ENCODE measurements around the gene TMA16. TPM values are rescaled to one million over a fixed set of nuclear protein-coding genes. Genes with fewer than 3 reads are reported as not detected.
A peak's percentile ranks its signal among the peaks of the same experiment; 100 is the strongest.

The TMA16 gene
- polyA plus RNA-seq, 1 donor from 2014 or later: 6.6 TPM

DNA sequence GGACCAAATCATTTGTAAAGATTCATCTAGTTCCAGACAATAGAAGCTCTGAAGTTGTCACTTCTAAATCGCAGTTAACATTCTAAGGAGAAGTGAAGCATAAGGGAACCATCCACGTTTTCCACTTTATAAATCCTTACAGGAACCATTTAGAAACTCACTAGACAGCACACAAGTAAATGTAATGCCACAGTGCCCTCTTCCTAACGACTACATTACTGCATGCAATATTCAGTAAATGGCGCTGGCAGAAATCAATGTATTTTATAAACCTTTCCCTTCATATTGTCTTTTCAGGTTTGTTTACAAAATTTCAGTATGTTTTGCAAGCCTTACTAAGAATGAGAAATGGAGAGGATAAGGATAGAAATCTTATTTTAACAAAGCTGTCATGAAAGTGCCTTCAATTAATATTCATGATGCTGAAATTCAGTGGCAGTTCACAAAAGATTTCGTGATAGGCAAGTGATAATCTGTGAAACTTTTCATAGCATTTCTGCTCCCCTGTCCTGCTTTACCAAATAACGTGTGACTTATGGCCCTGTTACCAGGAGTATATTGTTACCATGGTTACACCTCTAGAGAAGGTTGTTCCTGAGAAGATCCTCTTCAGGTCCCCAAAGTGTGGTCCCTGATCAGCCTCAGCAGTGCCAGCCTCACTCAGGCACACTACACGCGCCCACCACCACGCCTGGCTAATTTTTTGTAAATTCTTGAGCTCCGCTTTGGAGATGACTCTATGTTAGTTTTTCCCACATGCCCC lies 54.2 kb downstream of the TMA16 start:
- TF ChIP-seq RAD21 (conservative IDR thresholded peaks at IDR 0.05) (peak; percentile 91), EP300 (conservative IDR thresholded peaks at IDR 0.05; ENCODE audit: poor library complexity, severe bottlenecking) (peak; percentile 12), SMC3 (conservative IDR thresholded peaks at IDR 0.05; ENCODE audit: poor library complexity) (peak; percentile 92), POLR2AphosphoS5 (IDR thresholded peaks at IDR 0.05) (no peak), EZH2 (IDR thresholded peaks at IDR 0.05; ENCODE audit: borderline replicate concordance, insufficient read depth, low read length, poor library complexity, severe bottlenecking) (no peak), TAF1 (IDR thresholded peaks at IDR 0.05; ENCODE audit: low read depth) (no peak), MXI1 (conservative IDR thresholded peaks at IDR 0.05; ENCODE audit: poor library complexity, severe bottlenecking) (no peak)
- TF ChIP-seq, protein P1, sequence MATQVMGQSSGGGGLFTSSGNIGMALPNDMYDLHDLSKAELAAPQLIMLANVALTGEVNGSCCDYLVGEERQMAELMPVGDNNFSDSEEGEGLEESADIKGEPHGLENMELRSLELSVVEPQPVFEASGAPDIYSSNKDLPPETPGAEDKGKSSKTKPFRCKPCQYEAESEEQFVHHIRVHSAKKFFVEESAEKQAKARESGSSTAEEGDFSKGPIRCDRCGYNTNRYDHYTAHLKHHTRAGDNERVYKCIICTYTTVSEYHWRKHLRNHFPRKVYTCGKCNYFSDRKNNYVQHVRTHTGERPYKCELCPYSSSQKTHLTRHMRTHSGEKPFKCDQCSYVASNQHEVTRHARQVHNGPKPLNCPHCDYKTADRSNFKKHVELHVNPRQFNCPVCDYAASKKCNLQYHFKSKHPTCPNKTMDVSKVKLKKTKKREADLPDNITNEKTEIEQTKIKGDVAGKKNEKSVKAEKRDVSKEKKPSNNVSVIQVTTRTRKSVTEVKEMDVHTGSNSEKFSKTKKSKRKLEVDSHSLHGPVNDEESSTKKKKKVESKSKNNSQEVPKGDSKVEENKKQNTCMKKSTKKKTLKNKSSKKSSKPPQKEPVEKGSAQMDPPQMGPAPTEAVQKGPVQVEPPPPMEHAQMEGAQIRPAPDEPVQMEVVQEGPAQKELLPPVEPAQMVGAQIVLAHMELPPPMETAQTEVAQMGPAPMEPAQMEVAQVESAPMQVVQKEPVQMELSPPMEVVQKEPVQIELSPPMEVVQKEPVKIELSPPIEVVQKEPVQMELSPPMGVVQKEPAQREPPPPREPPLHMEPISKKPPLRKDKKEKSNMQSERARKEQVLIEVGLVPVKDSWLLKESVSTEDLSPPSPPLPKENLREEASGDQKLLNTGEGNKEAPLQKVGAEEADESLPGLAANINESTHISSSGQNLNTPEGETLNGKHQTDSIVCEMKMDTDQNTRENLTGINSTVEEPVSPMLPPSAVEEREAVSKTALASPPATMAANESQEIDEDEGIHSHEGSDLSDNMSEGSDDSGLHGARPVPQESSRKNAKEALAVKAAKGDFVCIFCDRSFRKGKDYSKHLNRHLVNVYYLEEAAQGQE (IDR thresholded peaks at IDR 0.05; ENCODE audit: borderline replicate concordance): no peak
- TF ChIP-seq, protein P2, sequence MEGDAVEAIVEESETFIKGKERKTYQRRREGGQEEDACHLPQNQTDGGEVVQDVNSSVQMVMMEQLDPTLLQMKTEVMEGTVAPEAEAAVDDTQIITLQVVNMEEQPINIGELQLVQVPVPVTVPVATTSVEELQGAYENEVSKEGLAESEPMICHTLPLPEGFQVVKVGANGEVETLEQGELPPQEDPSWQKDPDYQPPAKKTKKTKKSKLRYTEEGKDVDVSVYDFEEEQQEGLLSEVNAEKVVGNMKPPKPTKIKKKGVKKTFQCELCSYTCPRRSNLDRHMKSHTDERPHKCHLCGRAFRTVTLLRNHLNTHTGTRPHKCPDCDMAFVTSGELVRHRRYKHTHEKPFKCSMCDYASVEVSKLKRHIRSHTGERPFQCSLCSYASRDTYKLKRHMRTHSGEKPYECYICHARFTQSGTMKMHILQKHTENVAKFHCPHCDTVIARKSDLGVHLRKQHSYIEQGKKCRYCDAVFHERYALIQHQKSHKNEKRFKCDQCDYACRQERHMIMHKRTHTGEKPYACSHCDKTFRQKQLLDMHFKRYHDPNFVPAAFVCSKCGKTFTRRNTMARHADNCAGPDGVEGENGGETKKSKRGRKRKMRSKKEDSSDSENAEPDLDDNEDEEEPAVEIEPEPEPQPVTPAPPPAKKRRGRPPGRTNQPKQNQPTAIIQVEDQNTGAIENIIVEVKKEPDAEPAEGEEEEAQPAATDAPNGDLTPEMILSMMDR (IDR thresholded peaks at IDR 0.05; ENCODE audit: poor library complexity, severe bottlenecking): peak; percentile 91
- Histone ChIP-seq H3K4me3 (ENCODE audit: low read length) (no peak overlapping the region), H3K4me2 (ENCODE audit: low read length) (no peak overlapping the region), H3F3A (ENCODE audit: insufficient read depth, low read length, poor library complexity, severe bottlenecking) (no peaks in the 10 kb centered on the region), H2AFZ (ENCODE audit: low read depth, low read length) (no peak overlapping the region), H4K20me1 (ENCODE audit: insufficient read depth) (no peaks in the 10 kb centered on the region), H3K27me3 (ENCODE audit: insufficient read depth, low read depth, low read length) (no peaks in the 10 kb centered on the region), H3K9me3 (ENCODE audit: low read length) (no peaks in the 10 kb centered on the region), H3K9me2 (ENCODE audit: insufficient read depth, low read length) (no peaks in the 10 kb centered on the region), H3K9ac (ENCODE audit: low read length) (no peak overlapping the region), H3K27ac (ENCODE audit: low read length) (no peak overlapping the region), H3K36me3 (ENCODE audit: insufficient read depth, low read length) (no peaks in the 10 kb centered on the region), H3K79me2 (replicated peaks; ENCODE audit: insufficient read depth, low read length) (no peaks in the 10 kb centered on the region)

DNA sequence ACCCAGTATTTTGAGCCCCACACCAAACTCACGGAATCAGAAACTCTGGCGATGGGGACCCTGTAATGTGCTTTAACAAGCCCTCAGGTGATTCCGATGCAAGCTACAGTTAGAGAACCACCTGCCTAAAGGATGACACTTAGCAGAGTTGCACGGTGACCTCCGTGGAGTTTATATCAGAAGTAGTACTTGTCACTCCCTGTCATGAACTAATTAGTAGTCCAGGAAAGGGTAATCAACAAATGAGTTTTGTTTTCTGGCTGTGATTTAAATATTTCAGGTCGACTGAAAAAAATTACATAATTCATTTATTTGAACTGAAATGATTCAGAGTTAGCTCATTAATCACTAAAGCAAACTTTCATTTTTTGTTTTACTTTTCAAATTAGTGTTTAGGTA lies 56.4 kb downstream of the TMA16 start:
- Histone ChIP-seq H3K36me3 (ENCODE audit: insufficient read depth, low read length) (no peaks in the 10 kb centered on the region), H3K27ac (ENCODE audit: low read length) (no peak overlapping the region), H3K79me2 (replicated peaks; ENCODE audit: insufficient read depth, low read length) (no peaks in the 10 kb centered on the region), H3K9me2 (ENCODE audit: insufficient read depth, low read length) (no peaks in the 10 kb centered on the region), H3K4me3 (ENCODE audit: low read length) (no peak overlapping the region), H2AFZ (ENCODE audit: low read depth, low read length) (no peak overlapping the region), H3K9ac (ENCODE audit: low read length) (no peak overlapping the region), H3K9me3 (ENCODE audit: low read length) (no peaks in the 10 kb centered on the region), H3K4me2 (ENCODE audit: low read length) (no peak overlapping the region), H4K20me1 (ENCODE audit: insufficient read depth) (no peaks in the 10 kb centered on the region), H3F3A (ENCODE audit: insufficient read depth, low read length, poor library complexity, severe bottlenecking) (no peaks in the 10 kb centered on the region), H3K27me3 (ENCODE audit: insufficient read depth, low read depth, low read length) (no peaks in the 10 kb centered on the region)
- TF ChIP-seq, protein P1 (IDR thresholded peaks at IDR 0.05; ENCODE audit: borderline replicate concordance): no peak
- TF ChIP-seq RAD21 (conservative IDR thresholded peaks at IDR 0.05) (no peak), SMC3 (conservative IDR thresholded peaks at IDR 0.05; ENCODE audit: poor library complexity) (no peak), EZH2 (IDR thresholded peaks at IDR 0.05; ENCODE audit: borderline replicate concordance, insufficient read depth, low read length, poor library complexity, severe bottlenecking) (no peak), POLR2AphosphoS5 (IDR thresholded peaks at IDR 0.05) (no peak), MXI1 (conservative IDR thresholded peaks at IDR 0.05; ENCODE audit: poor library complexity, severe bottlenecking) (no peak), TAF1 (IDR thresholded peaks at IDR 0.05; ENCODE audit: low read depth) (no peak)
- TF ChIP-seq, protein P2 (IDR thresholded peaks at IDR 0.05; ENCODE audit: poor library complexity, severe bottlenecking): no peak
